Bronchial epithelial cell (primary cell): ENCODE data around the gene PDLIM1. TPM values are rescaled to one million over a fixed set of nuclear protein-coding genes. Genes with fewer than 3 reads are reported as not detected.
A peak's percentile ranks its signal among the peaks of the same experiment; 100 is the strongest.

Experiments
- DNase-seq: peaks from one replicate; pipeline ENCODE4 v3.0.0-alpha.2; 2010; ENCODE audit warnings: low read depth
- FAIRE-seq: peaks from 2 replicates; lab custom pipeline; 2011; peaks lifted over from hg19 to GRCh38; lab: Jason Lieb, UNC
- H3K27me3 ChIP-seq: 2 replicates; pipeline ENCODE4 v1.5.1; 2011; ENCODE audit warnings: low read length; ENCODE audit not compliant: control insufficient read depth, insufficient read depth
- H3K36me3 ChIP-seq: 2 replicates; pipeline ENCODE4 v1.5.1; 2011; ENCODE audit warnings: low read length; ENCODE audit not compliant: control insufficient read depth, insufficient read depth
- H3K4me3 ChIP-seq: 2 replicates; pipeline ENCODE4 v1.5.1; 2011; ENCODE audit warnings: mild to moderate bottlenecking, low read depth, low read length, control low read depth
- CTCF ChIP-seq: IDR thresholded peaks from 2 replicates; pipeline ENCODE4 v1.5.1; 2011; ENCODE audit warnings: mild to moderate bottlenecking, moderate library complexity, low read length, control low read depth, inconsistent platforms; ENCODE audit not compliant: insufficient read depth, severe bottlenecking
- total RNA-seq: library from RNA; depleted of rRNA; stranded (reverse); fragments of >200 nt; gene quantifications from 2 replicates; pipeline ENCODE4 v1.2.1, GENCODE V29; 2014

Gene PDLIM1
- total RNA-seq, 1 donor from 2014 or later = 19.2 TPM

- Histone ChIP-seq H3K4me3 (no peak overlapping the region), H3K36me3 (no peaks in the 10 kb centered on the region), H3K27me3 (no peaks in the 10 kb centered on the region)
- FAIRE-seq (peak; percentile 50), DNase-seq (no peak)
- TF ChIP-seq CTCF = no peak
Measured at GRCh38 chr10:95297402-95297801, 6.6 kb upstream of the PDLIM1 start.

GRCh38 chr10:95296764-95297163 lies 6.0 kb upstream of the PDLIM1 start:
- Histone ChIP-seq H3K27me3 (no peaks in the 10 kb centered on the region), H3K36me3 (no peaks in the 10 kb centered on the region), H3K4me3 (no peak overlapping the region)
- no peak for TF ChIP-seq CTCF
- FAIRE-seq (no peak), DNase-seq (no peak)

GRCh38 chr10:95295031-95295755 lies 4.4 kb upstream of the PDLIM1 start:
- no peaks in the 10 kb centered on the region for H3K36me3 ChIP-seq
- peak overlapping the region; percentile 32 for H3K4me3 ChIP-seq
- TF ChIP-seq CTCF = no peak
- FAIRE-seq = no peak
- DNase-seq = peak; percentile 96
- no peaks in the 10 kb centered on the region for H3K27me3 ChIP-seq

GRCh38 chr10:95293631-95294030 lies 2.8 kb upstream of the PDLIM1 start:
- Histone ChIP-seq H3K27me3 (no peaks in the 10 kb centered on the region), H3K36me3 (peaks cover 1% of the 10 kb centered on the region), H3K4me3 (no peak overlapping the region)
- DNase-seq (no peak), FAIRE-seq (no peak)
- no peak for TF ChIP-seq CTCF

- DNase-seq (no peak), FAIRE-seq (no peak)
- peak overlapping the region; percentile 83 for H3K4me3 ChIP-seq
- H3K27me3 ChIP-seq = no peaks in the 10 kb centered on the region
- no peak for TF ChIP-seq CTCF
- peaks cover 3% of the 10 kb centered on the region for H3K36me3 ChIP-seq
Measured at GRCh38 chr10:95291365-95292039, 699 bp upstream of the PDLIM1 start.
